Measurements from ENCODE around the gene NEK10. TPM values are rescaled to one million over a fixed set of nuclear protein-coding genes. Genes with fewer than 3 reads are reported as not detected.
"Not testable (repeated sequence)": the region's sequence is repeated elsewhere in the genome, so short reads cannot be mapped to it uniquely, and the experiment has no call there.

The NEK10 gene
- total RNA-seq, 2 donors from 2014 or later, result 5.1 to 6.1 TPM

- DNase-seq (no peak), ATAC-seq (peak; percentile 69 to 91)
- intact Hi-C loops (cut with DNase I), result no loop called here
Measured at GRCh38 chr3:27319847-27320526, 49.2 kb downstream of the NEK10 start.

- intact Hi-C loops (cut with DNase I), result no loop called here
- ATAC-seq, result no peak
Measured at GRCh38 chr3:27319304-27319703, 49.9 kb downstream of the NEK10 start.

GRCh38 chr3:27317096-27317495 lies 52.1 kb downstream of the NEK10 start:
- ATAC-seq, result no peak
- intact Hi-C loops (cut with DNase I), result no loop called here
- no peak for DNase-seq

More at GRCh38 chr3:27319304-27319703, 49.9 kb downstream of the NEK10 start:
- DNase-seq, result no peak

GRCh38 chr3:27315003-27315402 lies 54.2 kb downstream of the NEK10 start:
- ATAC-seq (no peak), DNase-seq (no peak)
- intact Hi-C loops (cut with DNase I), result no loop called here

- DNase-seq (no peak), ATAC-seq (peak; percentile 64 to 78)
- intact Hi-C loops (cut with DNase I), result loop anchor here in 1 of 2 donors (1.0 to 2.0 kb wide), 2 partner anchors 155 to 369 kb away; no protein-coding TSS in a partner anchor
Measured at GRCh38 chr3:27312044-27312668, 57.0 kb downstream of the NEK10 start.

GRCh38 chr3:27311400-27311799 lies 57.8 kb downstream of the NEK10 start:
- intact Hi-C loops (cut with DNase I), result no loop called here
- DNase-seq (no peak), ATAC-seq (peak in 1 of 2 donors; percentile 15)

- no peak for ATAC-seq
- no peak for DNase-seq
- intact Hi-C loops (cut with DNase I), result no loop called here
Measured at GRCh38 chr3:27310688-27311087, 58.5 kb downstream of the NEK10 start.

GRCh38 chr3:27307566-27307965 lies 61.6 kb downstream of the NEK10 start:
- ATAC-seq, result no peak
- intact Hi-C loops (cut with DNase I), result no loop called here

GRCh38 chr3:27302891-27303290 lies 66.3 kb downstream of the NEK10 start:
- intact Hi-C loops (cut with DNase I), result no loop called here
- DNase-seq (no peak), ATAC-seq (no peak)

More at GRCh38 chr3:27307566-27307965, 61.6 kb downstream of the NEK10 start:
- DNase-seq, result no peak

- ATAC-seq; DNase-seq; intact Hi-C loops (cut with DNase I): not testable (repeated sequence)
Measured at GRCh38 chr3:27298981-27299380, 70.2 kb downstream of the NEK10 start.

- intact Hi-C loops (cut with DNase I), result no loop called here
- ATAC-seq, result no peak
- DNase-seq, result no peak
Measured at GRCh38 chr3:27293939-27294338, 75.2 kb downstream of the NEK10 start.

- DNase-seq, result no peak
- intact Hi-C loops (cut with DNase I), result no loop called here
- no peak for ATAC-seq
Measured at GRCh38 chr3:27290760-27291159, 78.4 kb downstream of the NEK10 start.

- DNase-seq (no peak), ATAC-seq (no peak)
- intact Hi-C loops (cut with DNase I), result no loop called here
Measured at GRCh38 chr3:27289769-27290413, 79.3 kb downstream of the NEK10 start.

GRCh38 chr3:27287052-27287451 lies 82.1 kb downstream of the NEK10 start:
- ATAC-seq (no peak), DNase-seq (no peak)
- intact Hi-C loops (cut with DNase I), result no loop called here

- intact Hi-C loops (cut with DNase I); ATAC-seq; DNase-seq: not testable (repeated sequence)
Measured at GRCh38 chr3:27286467-27286866, 82.7 kb downstream of the NEK10 start.

- ATAC-seq (no peak), DNase-seq (no peak)
- intact Hi-C loops (cut with DNase I), result no loop called here
Measured at GRCh38 chr3:27285668-27286067, 83.5 kb downstream of the NEK10 start.

- ATAC-seq (no peak), DNase-seq (no peak)
- intact Hi-C loops (cut with DNase I), result no loop called here
Measured at GRCh38 chr3:27281671-27282150, 87.5 kb downstream of the NEK10 start.

GRCh38 chr3:27279123-27279522 lies 90.1 kb downstream of the NEK10 start:
- DNase-seq, result no peak
- ATAC-seq, result peak in 1 of 2 donors; percentile 57
- intact Hi-C loops (cut with DNase I), result loop anchor here in 1 of 2 donors (2.0 kb wide), 1 partner anchor 144 kb away; no protein-coding TSS in a partner anchor

- no peak for DNase-seq
- intact Hi-C loops (cut with DNase I), result loop anchor here in 1 of 2 donors (2.0 kb wide), 1 partner anchor 144 kb away; no protein-coding TSS in a partner anchor
- no peak for ATAC-seq
Measured at GRCh38 chr3:27278383-27279055, 90.7 kb downstream of the NEK10 start.

All from left cardiac atrium (tissue), 4 donors.